ENCODE results near the gene AQP5. TPM values are rescaled to one million over a fixed set of nuclear protein-coding genes. Genes with fewer than 3 reads are reported as not detected.

AQP5 gene
- total and polyA plus RNA-seq, 2 donors from 2014 or later, result 0.91 to 0.99 TPM

- TF ChIP-seq CTCF (IDR thresholded peaks at IDR 0.05; ENCODE audit: borderline replicate concordance, extremely low read depth, insufficient read depth), result no peak
- Histone ChIP-seq H3K4me3 (ENCODE audit: low read length in 3 of 3) (peak overlapping the region in 2 of 3 donors; percentile 29 to 59), H3K4me1 (ENCODE audit: control insufficient read depth in 2 of 3, insufficient read depth in 2 of 3, low read depth in 1 of 3, low read length in 3 of 3) (no peaks in the 10 kb centered on the region), H3K9ac (ENCODE audit: low read length in 3 of 3) (peak overlapping the region in 1 of 3 donors; percentile 17), H3K27me3 (ENCODE audit: control insufficient read depth, insufficient read depth, low read length) (peaks cover 3% of the 10 kb centered on the region), H3K9me3 (ENCODE audit: control insufficient read depth in 2 of 3, insufficient read depth in 1 of 3, low read length in 3 of 3) (no peaks in the 10 kb centered on the region), H3K36me3 (ENCODE audit: control insufficient read depth in 2 of 3, insufficient read depth in 3 of 3, low read length in 3 of 3) (no peaks in the 10 kb centered on the region), H3K27ac (ENCODE audit: low read depth in 2 of 2, low read length in 2 of 2) (peak overlapping the region in 1 of 2 donors; percentile 45)
- FAIRE-seq (no peak), DNase-seq (peak in 2 of 5 donors; percentile 15 to 22)
- intact Hi-C loops (cut with DNase I), result no loop called here
Observed at GRCh38 chr12:49953151-49953550, 8.5 kb upstream of the AQP5 start.

GRCh38 chr12:49953961-49954846 is 7.5 kb upstream of the AQP5 start:
- H3K27ac ChIP-seq (ENCODE audit: low read depth in 2 of 2, low read length in 2 of 2), result peak overlapping the region; percentile 15 to 32
- no peak for TF ChIP-seq CTCF (IDR thresholded peaks at IDR 0.05; ENCODE audit: borderline replicate concordance, extremely low read depth, insufficient read depth)
- FAIRE-seq (no peak), DNase-seq (peak; percentile 54 to 76 (median 60))
- H3K9me3 ChIP-seq (ENCODE audit: control insufficient read depth in 2 of 3, insufficient read depth in 1 of 3, low read length in 3 of 3), result no peaks in the 10 kb centered on the region
- peaks cover 3% of the 10 kb centered on the region for H3K27me3 ChIP-seq (ENCODE audit: control insufficient read depth, insufficient read depth, low read length)
- no peaks in the 10 kb centered on the region for H3K36me3 ChIP-seq (ENCODE audit: control insufficient read depth in 2 of 3, insufficient read depth in 3 of 3, low read length in 3 of 3)
- H3K4me3 ChIP-seq (ENCODE audit: low read length in 3 of 3), result peak overlapping the region in 2 of 3 donors; percentile 52 to 59
- H3K4me1 ChIP-seq (ENCODE audit: control insufficient read depth in 2 of 3, insufficient read depth in 2 of 3, low read depth in 1 of 3, low read length in 3 of 3), result no peaks in the 10 kb centered on the region
- peak overlapping the region in 1 of 3 donors; percentile 53 for H3K9ac ChIP-seq (ENCODE audit: low read length in 3 of 3)
- intact Hi-C loops (cut with DNase I), result no loop called here

- FAIRE-seq (no peak), DNase-seq (peak in 2 of 5 donors; percentile 45 to 77)
- peaks cover 6% of the 10 kb centered on the region for H3K27me3 ChIP-seq (ENCODE audit: control insufficient read depth, insufficient read depth, low read length)
Observed at GRCh38 chr12:49954863-49955830, 6.5 kb upstream of the AQP5 start.

More at GRCh38 chr12:49954863-49955830, 6.5 kb upstream of the AQP5 start:
- H3K9me3 ChIP-seq (ENCODE audit: control insufficient read depth in 2 of 3, insufficient read depth in 1 of 3, low read length in 3 of 3), result no peaks in the 10 kb centered on the region
- H3K27ac ChIP-seq (ENCODE audit: low read depth in 2 of 2, low read length in 2 of 2), result peak overlapping the region in 1 of 2 donors; percentile 15
- TF ChIP-seq CTCF (IDR thresholded peaks at IDR 0.05; ENCODE audit: borderline replicate concordance, extremely low read depth, insufficient read depth), result no peak
- H3K36me3 ChIP-seq (ENCODE audit: control insufficient read depth in 2 of 3, insufficient read depth in 3 of 3, low read length in 3 of 3), result no peaks in the 10 kb centered on the region
- intact Hi-C loops (cut with DNase I), result no loop called here
- H3K4me3 ChIP-seq (ENCODE audit: low read length in 3 of 3), result peak overlapping the region in 2 of 3 donors; percentile 52 to 59
- H3K9ac ChIP-seq (ENCODE audit: low read length in 3 of 3), result no peak overlapping the region
- H3K4me1 ChIP-seq (ENCODE audit: control insufficient read depth in 2 of 3, insufficient read depth in 2 of 3, low read depth in 1 of 3, low read length in 3 of 3), result peaks cover 0 to 4% (median 0%) of the 10 kb centered on the region in 3 donors
